GM20431 (cell line): ENCODE results near the gene SMIM5.

Experiments used
- in situ Hi-C: fragments of 300-500 bp; cut with MseI, MboI; formaldehyde crosslinking; loops from one replicate; pipeline ENCODE4 v1.15.0; 2020; ENCODE audit warnings: low sequenced_read_pairs; ENCODE audit not compliant: unreplicated experiment

Gene SMIM5

DNA sequence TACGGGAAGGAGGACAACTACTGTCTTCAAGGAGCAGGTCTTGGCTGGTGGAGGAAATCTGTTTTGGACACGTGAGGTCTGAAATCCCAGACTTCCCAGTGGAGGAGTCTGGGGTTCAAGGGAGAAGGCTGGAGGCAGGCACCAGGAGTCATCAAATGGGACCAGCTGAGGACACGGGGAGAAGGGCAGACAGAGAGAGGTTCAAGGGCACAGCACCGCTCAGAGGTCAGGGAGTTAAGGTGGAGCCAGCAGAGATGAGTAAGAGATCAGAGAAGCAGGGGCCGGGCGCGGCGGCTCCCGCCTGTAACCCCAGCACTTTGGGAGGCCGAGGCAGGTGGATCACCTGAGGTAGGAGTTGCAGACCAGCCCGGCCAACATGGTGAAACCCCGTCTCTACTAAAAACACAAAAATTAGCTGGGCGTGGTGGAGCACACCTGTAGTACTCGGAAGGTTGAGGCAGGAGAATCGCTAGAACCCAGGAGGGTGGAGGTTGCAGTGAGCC, 10.4 kb upstream of the SMIM5 start:
- in situ Hi-C loops: no loop called here

DNA sequence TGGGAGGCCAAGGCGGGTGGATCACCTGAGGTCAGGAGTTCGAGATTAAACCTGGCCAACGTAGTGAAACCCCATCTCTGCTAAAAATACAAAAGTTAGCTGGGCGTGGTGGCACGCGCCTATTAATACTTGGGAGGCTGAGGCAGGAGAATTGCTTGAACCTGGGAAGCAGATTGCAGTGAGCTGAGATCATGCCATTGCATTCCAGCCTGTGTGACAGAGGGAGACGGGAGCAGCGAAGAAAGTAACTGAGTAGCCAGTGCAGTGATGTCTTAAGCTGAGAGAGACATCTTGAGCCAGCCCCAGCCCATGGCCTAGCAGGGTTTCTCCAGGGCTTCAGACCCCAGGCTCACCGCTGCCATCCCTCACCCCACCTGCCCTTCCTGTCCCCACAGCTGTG, 9.8 kb upstream of the SMIM5 start:
- in situ Hi-C loops: no loop called here

DNA sequence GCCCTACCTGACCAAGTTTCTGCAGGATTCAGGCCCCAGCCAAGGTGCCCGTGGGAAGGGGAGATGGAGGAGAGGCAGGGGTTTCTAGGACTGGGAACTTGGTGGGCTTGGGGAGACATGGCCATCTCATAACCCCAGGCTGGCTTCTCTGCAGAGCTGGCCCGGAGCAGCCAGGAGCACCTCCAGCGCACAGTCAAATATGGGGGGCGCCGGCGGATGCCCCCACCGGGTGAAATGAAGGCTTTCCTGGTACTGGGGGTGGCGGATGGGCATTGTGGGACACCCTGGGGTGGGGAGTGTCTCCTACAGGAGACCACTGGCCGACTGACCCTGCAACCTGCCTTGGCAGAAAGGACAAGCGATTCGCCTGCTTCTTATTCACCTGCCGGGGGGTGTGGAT, 9.2 kb upstream of the SMIM5 start:
- in situ Hi-C loops: no loop called here

DNA sequence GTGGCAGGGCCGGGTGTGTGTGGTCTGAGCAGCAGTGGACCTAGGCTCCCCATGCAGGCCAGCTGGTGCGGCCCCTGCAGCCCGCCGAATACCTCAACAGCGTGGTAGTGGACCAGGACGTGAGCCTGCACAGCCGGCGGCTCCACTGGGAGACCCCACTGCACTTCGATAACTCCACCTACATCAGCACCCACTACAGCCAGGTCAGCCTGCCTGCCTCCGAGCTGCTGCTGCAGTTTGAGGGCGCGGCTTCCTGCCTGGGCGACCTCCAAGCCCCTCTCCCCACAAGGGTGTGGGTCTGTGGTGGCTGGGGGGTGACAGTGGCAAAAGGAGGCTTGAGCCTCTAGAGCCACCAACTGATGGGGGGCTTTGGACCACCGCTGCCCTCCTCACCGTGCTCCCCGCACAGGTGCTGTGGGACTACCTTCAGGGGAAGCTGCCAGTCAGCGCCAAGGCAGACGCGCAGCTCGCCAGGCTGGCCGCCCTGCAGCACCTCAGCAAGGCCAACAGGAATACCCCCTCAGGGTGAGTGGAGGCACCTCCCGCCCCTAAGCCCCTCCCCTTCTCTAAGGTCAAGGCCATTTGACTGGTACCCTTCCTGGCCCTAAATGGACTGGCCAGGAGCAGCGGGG, 8.4 kb upstream of the SMIM5 start:
- in situ Hi-C loops: no loop called here

DNA sequence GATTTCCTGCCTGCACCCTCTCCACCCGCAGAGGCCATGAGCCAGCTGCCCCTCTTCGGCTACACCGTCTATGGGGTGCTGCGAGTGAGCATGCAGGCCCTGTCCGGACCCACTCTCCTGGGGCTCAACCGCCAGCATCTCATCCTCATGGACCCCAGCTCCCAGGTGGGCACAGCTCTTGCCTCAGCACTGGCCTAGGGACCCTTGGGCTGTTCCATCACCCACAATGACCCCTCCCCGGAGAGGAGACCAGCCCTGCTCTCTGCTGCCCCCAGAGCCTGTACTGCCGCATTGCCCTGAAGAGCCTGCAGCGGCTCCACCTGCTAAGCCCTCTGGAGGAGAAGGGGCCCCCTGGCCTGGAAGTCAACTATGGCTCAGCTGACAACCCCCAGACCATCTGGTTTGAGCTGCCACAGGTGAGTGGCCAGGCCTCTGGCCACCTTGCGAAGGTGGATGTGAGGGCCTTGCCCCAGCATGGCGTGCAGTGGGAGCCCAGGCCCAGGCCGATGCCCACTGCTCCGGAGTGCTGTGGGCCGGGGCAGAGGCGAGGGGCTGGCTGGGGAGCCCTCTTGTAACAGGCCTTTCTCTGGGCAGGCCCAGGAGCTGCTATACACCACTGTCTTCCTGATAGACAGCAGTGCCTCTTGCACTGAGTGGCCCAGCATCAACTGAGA, 7.3 kb upstream of the SMIM5 start:
- in situ Hi-C loops: no loop called here

DNA sequence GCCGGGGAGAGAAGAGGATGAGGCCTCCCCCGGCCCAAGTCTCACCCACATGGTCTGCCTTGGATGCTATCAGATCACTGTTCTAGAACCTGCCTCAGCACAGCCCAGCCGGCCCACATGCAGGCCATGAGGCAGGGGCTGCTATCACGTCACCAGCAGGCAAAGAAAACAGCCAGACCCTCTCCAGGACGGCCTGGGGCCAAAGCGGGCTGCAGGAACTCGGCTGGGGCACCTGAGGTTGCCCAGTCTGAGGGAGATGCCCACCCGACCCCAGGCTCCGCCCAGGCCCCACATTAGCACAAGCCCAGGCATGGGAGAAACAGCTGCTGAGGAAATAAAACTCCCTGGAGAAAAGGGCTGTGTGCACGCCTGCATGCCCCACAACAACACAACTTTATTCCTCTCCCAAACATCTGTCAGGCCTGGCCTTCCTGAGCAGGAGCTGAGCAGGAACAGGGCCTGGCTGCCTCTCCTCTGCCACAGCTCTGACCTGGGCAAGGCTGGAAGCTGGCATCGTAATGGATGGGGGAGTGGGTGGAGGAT, 6.7 kb upstream of the SMIM5 start:
- in situ Hi-C loops: no loop called here

DNA sequence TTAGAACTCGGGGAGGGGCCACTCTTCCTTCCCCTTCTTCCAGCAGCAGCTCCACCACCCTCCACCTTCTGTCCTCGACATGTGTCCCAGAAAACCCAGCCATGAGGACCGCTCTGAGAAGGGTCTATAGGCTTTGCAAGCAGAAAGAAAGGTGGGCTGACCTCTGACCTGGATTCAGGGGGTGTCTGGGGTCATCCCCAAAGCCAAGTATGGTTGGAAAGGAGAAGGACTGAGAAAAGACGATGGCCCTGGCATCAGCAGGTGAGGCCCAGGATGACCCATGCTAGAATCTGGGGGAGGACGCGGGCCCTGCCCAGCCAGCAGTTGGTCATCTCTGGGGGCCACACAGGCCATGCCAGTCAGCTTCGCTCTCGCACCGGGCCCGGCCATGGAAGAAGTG, 6.1 kb upstream of the SMIM5 start:
- in situ Hi-C loops: no loop called here

DNA sequence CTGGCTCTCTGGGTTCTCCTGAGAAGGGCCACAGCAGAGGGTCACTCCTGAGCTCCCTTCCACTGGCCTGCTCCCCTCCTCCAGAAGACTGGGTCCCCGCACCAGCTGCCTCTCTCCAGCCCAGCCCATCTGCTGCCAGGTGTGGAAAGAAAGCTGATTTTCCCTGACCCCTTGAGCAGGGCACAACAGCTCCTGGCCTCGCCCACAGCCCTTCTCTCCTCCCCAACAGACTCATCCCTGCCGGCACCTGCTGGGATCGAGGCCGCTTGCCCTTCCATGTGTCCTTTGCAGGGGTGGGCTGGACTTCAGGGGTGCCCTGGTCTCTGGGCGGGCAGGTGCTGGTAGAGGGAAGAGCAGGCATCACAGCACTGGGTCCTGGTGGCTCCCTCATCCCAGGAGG, 4.8 kb upstream of the SMIM5 start:
- in situ Hi-C loops: no loop called here

DNA sequence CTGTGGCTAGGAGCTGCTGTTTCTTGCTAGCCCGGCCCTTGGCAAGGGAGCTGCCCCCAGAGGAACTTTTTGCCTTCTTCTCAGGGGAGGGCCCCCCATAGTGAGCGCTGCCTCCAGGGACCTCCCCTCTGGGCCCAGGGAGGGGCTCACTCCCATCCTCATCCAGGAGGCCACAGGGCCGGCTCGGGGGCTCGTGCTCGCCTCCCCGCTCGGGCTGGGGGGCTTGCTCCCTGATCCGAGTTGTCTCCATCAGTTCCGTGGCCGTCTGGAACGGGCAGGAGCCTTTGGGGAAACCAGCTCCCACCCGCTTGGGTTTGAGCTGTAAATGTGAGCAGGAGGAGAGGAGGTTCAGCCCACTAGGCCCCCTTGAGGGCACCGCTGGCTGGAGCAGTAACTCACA, 4.1 kb upstream of the SMIM5 start:
- in situ Hi-C loops: no loop called here

DNA sequence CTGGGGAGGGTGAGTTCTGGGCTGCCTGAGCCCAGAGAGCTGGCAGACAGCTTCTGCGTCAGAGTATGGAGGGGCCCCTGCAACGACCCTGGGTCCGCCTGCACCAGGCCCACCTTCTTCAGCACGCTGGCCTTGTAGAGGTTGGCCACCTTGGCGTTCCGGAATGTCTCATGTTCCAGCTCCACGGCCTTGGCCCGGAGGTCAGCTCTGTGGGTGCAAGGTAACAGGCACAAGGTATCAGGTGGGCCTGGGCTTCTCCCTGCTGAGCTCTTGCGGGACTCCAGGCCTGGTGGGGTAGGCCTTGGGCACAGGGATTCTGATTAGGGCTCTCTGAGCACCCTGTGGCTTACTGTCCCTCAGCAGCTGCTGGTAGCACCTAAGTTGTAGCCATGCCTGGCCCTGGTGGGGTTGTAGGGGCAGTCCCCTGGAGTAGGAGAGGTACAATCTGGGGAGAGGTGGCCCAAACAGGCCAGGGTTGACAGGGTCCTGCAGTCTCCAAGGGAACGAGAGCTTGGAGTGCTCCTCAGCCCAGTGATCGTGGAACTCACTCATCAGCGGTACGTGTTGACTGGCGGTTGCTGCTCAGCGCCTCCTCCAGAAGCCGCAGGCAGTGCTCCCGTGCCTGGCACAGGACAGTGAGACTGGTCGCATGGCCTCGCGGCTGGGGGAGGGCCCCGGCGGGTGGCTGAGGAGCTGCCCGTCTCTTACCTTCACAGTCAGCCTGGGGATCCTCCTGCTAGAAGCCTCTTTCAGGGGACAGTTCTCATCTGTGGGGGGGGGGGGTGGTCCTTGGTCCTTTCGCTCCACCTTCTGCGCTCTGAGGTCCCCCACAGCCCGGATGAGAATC, 2.9 kb upstream of the SMIM5 start:
- in situ Hi-C loops: no loop called here

DNA sequence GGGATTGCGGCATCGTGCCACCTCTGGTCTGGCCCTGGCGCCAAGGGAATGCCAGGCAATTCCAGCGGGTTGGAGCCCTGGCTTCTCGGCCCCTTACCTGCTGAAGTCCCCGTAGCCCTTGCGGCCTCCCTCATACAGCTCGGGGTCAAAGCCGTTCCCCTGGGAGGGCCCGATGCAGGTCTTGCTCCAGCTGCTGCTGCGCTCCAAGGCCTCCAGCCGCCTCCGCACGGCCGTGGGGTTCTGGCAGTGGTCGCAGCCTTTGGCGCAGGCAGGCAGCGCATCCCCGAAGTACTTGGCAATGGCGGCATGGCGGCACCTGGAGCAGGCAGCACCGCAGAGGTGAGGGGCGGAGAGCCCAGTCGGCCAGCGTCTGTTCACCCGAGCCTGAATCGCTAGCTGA, 1.9 kb upstream of the SMIM5 start:
- in situ Hi-C loops: no loop called here

DNA sequence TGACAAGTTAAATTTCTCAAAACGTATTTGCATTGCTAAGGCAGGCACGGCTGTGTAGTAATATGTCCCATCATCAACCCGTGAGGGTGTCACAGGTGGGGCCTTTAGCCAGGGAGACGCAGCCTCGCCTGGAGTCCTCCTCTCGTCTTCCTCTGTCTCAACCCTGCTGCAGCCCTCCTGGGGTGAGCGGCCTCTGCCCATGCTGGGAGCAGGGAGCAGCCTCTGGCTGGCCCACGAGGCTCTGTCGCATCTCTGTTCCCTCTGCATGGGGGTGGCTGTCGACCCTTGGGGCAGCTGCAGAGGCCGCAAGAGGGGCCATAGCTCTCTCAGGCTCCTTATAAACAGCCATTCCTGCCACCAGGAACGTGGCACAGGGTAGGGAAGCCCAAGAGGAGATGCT, 806 bp upstream of the SMIM5 start:
- in situ Hi-C loops: no loop called here

DNA sequence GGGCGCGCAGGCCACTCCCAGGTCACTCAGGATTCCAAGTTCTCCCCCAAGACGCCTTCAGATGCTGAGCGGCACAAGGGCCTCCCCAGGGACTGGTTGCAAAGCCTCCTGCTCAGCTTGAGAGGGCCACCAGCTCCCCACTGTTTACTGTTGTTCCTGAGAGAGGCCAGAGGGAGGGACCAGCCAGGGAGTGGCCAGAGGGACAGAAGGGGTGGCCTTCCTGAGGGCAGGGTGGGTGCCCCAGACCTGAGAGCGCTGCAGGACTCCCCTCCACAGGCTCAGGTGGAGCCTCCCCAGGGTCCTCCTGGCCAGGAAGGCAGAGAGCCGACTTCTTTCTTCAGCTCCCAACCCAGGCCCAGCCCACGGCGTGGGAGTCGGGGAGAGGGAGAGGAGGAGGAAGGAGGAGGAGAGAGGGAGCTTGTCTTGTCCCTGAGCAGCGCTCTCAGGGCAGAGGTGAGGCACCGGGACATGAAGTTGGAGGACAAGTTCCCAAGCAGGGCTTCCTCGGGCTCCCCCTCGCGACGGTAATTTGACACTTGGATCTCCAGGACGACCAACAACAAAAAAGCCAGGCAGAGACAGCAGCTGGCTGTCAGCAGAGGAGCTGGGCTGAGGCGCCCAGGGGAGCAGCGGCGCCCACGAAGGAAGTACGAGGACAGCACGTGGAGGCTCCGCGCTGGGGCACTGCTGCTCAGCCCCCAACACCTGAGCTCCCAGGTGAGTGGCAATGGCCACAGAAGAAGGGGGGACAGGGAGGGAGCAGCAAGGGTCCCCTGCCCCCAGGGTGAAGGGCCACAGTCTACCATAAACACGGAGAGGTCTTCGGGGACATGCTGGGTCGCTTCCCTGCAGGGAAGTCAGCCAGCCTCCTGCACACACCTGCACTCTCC, 497 bp downstream of the SMIM5 start:
- in situ Hi-C loops: no loop called here

DNA sequence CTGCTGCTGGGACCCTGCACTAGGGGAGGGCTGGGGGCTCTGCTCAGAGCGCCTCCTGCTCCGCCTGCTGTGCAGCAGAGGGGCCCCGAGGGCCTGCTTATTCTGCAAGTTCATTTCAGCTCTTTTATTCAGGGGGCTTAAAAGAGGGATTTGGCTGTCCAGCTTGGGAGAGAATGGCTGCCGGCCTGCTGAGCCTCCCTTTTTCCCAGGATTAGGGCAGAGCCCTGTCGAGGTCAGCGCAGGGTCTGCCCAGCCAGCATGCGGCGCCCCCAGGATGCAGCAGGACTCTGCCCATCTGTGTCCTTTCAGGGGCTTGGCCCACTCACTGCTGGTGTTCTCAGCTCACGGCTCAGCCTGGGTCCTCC, 1.1 kb downstream of the SMIM5 start:
- in situ Hi-C loops: no loop called here

DNA sequence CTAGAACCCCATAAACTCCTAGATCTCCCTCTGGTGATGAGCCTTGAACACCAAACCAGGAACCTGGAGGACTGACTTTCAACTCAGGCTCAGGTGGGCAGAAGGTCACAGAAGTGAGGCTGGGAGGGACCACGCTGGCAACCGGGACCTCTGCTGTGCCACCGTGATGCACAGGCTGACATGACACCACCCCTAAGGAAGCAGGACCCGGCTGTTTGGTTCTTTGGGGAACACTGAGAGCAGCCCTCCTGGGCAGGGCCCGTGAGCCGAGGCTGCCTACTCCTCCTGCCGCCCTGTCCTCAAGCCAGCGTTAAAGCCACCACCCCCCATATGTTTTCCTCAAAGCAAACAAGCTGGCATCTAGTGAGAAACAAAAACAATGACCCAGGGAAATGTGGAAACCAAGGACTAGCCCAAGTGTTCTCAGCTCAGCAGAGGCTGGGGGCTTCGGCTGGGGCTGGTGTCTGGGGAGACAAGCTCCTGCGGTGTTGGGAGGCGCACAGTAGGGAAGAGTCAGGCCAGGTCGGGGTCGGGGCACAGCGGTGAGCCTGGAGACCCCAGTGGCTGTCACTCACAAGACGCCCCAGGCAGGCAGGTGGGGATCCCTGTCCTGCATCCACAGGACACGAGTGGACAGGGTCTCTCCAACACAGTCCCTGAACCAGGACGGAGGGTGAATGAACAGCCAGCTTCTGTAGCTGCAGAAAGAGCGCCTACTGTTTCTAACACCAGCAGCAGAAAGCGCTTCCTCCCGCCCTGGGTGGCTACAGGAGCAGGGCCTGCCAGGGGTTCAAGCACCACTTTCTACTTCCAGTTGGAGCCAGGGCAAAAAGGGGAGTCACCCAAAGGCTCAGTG, 1.7 kb downstream of the SMIM5 start:
- in situ Hi-C loops: no loop called here

DNA sequence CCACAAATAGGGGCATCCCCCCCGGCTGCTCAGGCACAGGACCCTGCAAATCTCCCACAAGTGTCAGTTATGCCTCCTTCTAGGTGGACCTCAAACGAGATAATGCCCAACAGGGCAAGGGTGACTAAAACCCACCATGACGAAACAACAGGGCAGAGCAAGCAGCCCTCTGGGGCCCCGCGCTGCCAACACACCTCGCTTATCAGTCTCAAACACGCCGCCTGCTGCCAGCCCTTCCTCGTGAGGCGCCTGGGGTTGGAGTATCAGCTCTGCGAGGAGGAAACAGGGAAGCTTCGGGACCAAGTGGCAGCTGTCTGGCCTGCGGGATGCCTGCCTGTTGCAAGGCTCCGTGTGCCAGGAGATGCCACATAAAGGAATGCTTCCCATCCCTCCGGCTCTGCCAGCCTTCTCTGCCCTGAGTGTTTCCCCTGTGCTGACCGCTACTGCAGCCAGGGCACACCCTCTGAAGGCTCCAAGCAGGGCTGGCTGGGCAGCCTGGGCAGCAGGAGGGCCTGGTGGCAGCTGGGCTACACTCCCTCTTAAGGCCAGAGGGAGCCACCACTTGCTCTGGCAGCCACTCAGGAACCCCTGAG, 2.5 kb downstream of the SMIM5 start:
- in situ Hi-C loops: no loop called here

DNA sequence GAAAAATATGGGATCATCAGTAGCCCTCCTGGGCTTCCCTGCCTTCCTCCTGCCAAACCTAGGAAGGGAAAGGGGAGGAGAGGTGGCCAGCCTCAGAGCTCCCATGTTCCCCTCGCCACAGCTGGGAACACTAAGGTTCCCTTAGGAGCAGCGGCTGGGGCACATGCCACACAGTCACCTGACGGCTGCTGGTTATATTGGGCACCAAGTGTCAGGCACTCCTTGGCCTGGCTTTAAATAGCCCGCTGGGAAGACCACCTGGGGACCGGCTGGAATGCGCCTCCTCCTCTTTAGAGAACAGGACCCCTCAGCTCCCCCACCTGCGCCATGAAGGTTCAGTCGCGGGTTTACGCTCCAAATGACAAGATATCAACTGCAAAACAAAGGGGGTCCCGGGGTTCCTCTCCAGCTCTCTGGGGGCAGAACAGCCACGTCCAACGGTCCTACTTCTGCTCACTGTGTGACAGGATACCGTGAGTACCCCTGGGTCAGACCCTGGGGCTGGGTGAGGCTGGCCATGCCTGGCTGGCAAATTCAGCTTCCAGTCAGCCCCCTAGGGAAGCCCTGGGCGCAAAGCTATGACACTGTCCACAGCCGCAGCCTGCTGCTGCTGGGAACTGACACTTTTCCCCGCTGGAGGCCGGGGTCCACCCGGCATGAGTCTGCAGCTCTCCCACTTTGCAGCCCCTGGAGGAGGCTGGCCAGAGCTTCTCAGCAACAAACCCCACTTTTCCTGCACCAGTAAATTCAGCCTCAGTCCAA, 3.3 kb downstream of the SMIM5 start:
- in situ Hi-C loops: no loop called here

DNA sequence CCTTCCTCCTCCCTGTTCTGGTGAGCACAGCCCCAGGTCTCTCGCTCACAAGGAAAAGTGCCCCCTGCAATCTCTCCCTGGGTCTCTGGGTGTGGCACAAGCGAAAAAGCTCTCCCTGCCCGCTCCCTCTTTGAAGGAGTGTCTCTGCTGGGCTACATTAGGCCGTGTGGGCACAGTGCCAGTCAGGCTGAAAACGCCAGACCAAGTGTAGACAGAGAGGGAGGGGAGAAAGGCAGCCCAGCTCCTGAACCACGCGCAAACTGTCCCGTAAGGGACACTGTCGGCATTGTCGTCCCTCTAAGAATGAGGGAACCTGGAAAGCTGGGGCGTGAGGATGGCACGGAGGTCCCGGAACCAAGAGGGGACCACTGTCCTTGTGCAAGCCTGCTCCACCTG, 3.9 kb downstream of the SMIM5 start:
- in situ Hi-C loops: no loop called here
